GM19397 (cell line): ENCODE measurements around the gene TPST2.

Source experiments
- ATAC-seq: cut with Tn5 transposase; IDR thresholded peaks from one replicate; pipeline ENCODE4 v1.9.1; 2021; ENCODE audit warnings: mild to moderate bottlenecking, moderate library complexity; ENCODE audit not compliant: unreplicated experiment

Gene TPST2

GRCh38 chr22:26479792-26480610 lies 109.9 kb downstream of the TPST2 start:
- no peak for ATAC-seq

- ATAC-seq: no peak
Observed at GRCh38 chr22:26479043-26479791, 110.7 kb downstream of the TPST2 start.

- ATAC-seq: no peak
Observed at GRCh38 chr22:26477341-26477731, 112.6 kb downstream of the TPST2 start.

GRCh38 chr22:26476705-26477340 lies 113.1 kb downstream of the TPST2 start:
- no peak for ATAC-seq

- ATAC-seq: no peak
Observed at GRCh38 chr22:26474682-26475081, 115.2 kb downstream of the TPST2 start.
